ENCODE measurements around the gene PIK3R4.

GRCh38 chr3:130658678-130659077 is 88.0 kb downstream of the PIK3R4 start:
- TF ChIP-seq, protein P1, sequence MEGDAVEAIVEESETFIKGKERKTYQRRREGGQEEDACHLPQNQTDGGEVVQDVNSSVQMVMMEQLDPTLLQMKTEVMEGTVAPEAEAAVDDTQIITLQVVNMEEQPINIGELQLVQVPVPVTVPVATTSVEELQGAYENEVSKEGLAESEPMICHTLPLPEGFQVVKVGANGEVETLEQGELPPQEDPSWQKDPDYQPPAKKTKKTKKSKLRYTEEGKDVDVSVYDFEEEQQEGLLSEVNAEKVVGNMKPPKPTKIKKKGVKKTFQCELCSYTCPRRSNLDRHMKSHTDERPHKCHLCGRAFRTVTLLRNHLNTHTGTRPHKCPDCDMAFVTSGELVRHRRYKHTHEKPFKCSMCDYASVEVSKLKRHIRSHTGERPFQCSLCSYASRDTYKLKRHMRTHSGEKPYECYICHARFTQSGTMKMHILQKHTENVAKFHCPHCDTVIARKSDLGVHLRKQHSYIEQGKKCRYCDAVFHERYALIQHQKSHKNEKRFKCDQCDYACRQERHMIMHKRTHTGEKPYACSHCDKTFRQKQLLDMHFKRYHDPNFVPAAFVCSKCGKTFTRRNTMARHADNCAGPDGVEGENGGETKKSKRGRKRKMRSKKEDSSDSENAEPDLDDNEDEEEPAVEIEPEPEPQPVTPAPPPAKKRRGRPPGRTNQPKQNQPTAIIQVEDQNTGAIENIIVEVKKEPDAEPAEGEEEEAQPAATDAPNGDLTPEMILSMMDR (IDR thresholded peaks at IDR 0.05), result no peak
- no peak for TF ChIP-seq POLR2A (IDR thresholded peaks at IDR 0.05)

All from lower leg skin (tissue), 3 donors.